Caco-2 (cell line): ENCODE data around the gene ANO4. TPM values are rescaled to one million over a fixed set of nuclear protein-coding genes. Genes with fewer than 3 reads are reported as not detected.

ENCODE experiments used
- BruUV-seq: library from RNA; stranded (reverse); fragments of 400-500 nt; replicated peaks from 2 replicates; lab custom pipeline; 2021; lab: Mats Ljungman, UMichigan
- CTCF ChIA-PET: fragments of 300-600 bp; sonication (Branson Sonifier 250); formaldehyde crosslinking; loops from one replicate; lab custom pipeline; 2022; ENCODE audit warnings: antibody characterized with exemption; lab: Charles Lee
- POLR2A ChIA-PET: fragments of 300-600 bp; sonication (Branson Sonifier 250); formaldehyde crosslinking; loops from one replicate; lab custom pipeline; 2022; ENCODE audit warnings: antibody characterized with exemption; lab: Charles Lee
- DNase-seq, 2 experiments: peaks; one replicate each; pipeline versions ENCODE4 v3.0.0 to v3.0.0-alpha.2; 2020 to 2022
- H3K27me3 ChIP-seq: replicated peaks from 2 replicates; pipeline ENCODE4 v1.6.0; 2011; ENCODE audit warnings: low read length; ENCODE audit not compliant: control insufficient read depth, insufficient read depth
- H3K36me3 ChIP-seq: 2 replicates; pipeline ENCODE4 v1.5.1; 2011; ENCODE audit warnings: low read length; ENCODE audit not compliant: control insufficient read depth, insufficient read depth
- H3K4me1 ChIP-seq: fragments of 250-450 bp; sonication (Bioruptor Pico); 2 replicates; pipeline ENCODE4 v1.5.1; 2020; ENCODE audit warnings: mild to moderate bottlenecking
- H3K4me3 ChIP-seq: 2 replicates; pipeline ENCODE4 v1.5.1; 2011; ENCODE audit warnings: low read depth, mild to moderate bottlenecking, control low read depth, low read length
- H3K9me3 ChIP-seq: fragments of 250-450 bp; sonication (Bioruptor Pico); 2 replicates; pipeline ENCODE4 v1.5.1; 2020; ENCODE audit warnings: mild to moderate bottlenecking, moderate library complexity
- H3K27ac Mint-ChIP-seq: one replicate; pipeline ENCODE4 v1.8.0; 2022; ENCODE audit warnings: mixed read lengths; ENCODE audit not compliant: unreplicated experiment
- H3K27me3 Mint-ChIP-seq: one replicate; pipeline ENCODE4 v1.8.0; 2022; ENCODE audit warnings: mixed read lengths; ENCODE audit not compliant: insufficient read depth, unreplicated experiment
- H3K36me3 Mint-ChIP-seq: one replicate; pipeline ENCODE4 v1.8.0; 2022; ENCODE audit warnings: mild to moderate bottlenecking, mixed read lengths; ENCODE audit not compliant: insufficient read depth, unreplicated experiment
- H3K4me1 Mint-ChIP-seq: one replicate; pipeline ENCODE4 v1.8.0; 2022; ENCODE audit warnings: low read depth, mixed read lengths; ENCODE audit not compliant: unreplicated experiment
- H3K4me3 Mint-ChIP-seq: one replicate; pipeline ENCODE4 v1.8.0; 2022; ENCODE audit warnings: mild to moderate bottlenecking, moderate library complexity, mixed read lengths; ENCODE audit not compliant: unreplicated experiment
- H3K9me3 Mint-ChIP-seq: one replicate; pipeline ENCODE4 v1.8.0; 2022; ENCODE audit warnings: mixed read lengths; ENCODE audit not compliant: unreplicated experiment
- CTCF ChIP-seq, 2 experiments: fragments of 200-600 bp in 1 of 2; IDR thresholded peaks; 1 replicate in 1 of 2; 2 replicates in 1 of 2; pipeline versions ENCODE4 v1.5.1 to v1.8.0; 2011 to 2022; ENCODE audit warnings: antibody characterized with exemption in 1 of 2, control low read depth in 1 of 2, inconsistent platforms in 1 of 2, low read depth in 1 of 2, low read length in 1 of 2, mild to moderate bottlenecking in 1 of 2, moderate library complexity in 1 of 2; ENCODE audit not compliant: insufficient read depth in 1 of 2, severe bottlenecking in 1 of 2, unreplicated experiment in 1 of 2
- intact Hi-C: fragments of 100-400 bp; cut with micrococcal nuclease; formaldehyde crosslinking; loops from one replicate; pipeline ENCODE4 v1.10.0; 2022; ENCODE audit not compliant: unreplicated experiment
- total RNA-seq: library from RNA; stranded (reverse); gene quantifications from 2 replicates; pipeline ENCODE4 v1.2.3, GENCODE V29; 2022

ANO4 gene
- total RNA-seq, 1 experiment from 2014 or later = 0.09 TPM

- Mint-ChIP-seq H3K27me3 (peaks cover 9% of the 10 kb centered on the region), H3K36me3 (no peaks in the 10 kb centered on the region), H3K9me3 (no peaks in the 10 kb centered on the region), H3K4me3 (no peak overlapping the region), H3K4me1 (no peaks in the 10 kb centered on the region), H3K27ac (no peak overlapping the region)
- ChIA-PET CTCF (no interaction called here), POLR2A (no interaction called here)
- no peak for DNase-seq
- H3K36me3 ChIP-seq = no peaks in the 10 kb centered on the region
- no peaks in the 10 kb centered on the region for H3K9me3 ChIP-seq
- intact Hi-C loops = no loop called here
- H3K4me3 ChIP-seq = no peak overlapping the region
- no peak for TF ChIP-seq CTCF (IDR thresholded peaks at IDR 0.05; ENCODE audit: insufficient read depth in 1 of 2, low read depth in 1 of 2, low read length in 1 of 2, severe bottlenecking in 1 of 2, unreplicated experiment in 1 of 2)
- H3K27me3 ChIP-seq = no peaks in the 10 kb centered on the region
- H3K4me1 ChIP-seq = no peaks in the 10 kb centered on the region
- no TSS peak for BruUV-seq
These were observed 159.5 kb downstream of the ANO4 start for GRCh38 chr12:100954118-100954517.

- POLR2A ChIA-PET = no interaction called here
- H3K27me3 ChIP-seq = no peaks in the 10 kb centered on the region
- DNase-seq = no peak
- Mint-ChIP-seq H3K9me3 (no peaks in the 10 kb centered on the region), H3K36me3 (no peaks in the 10 kb centered on the region), H3K27me3 (peaks cover 12% of the 10 kb centered on the region), H3K4me1 (no peaks in the 10 kb centered on the region), H3K27ac (no peak overlapping the region), H3K4me3 (no peak overlapping the region)
- CTCF ChIA-PET = no interaction called here
- TF ChIP-seq CTCF (IDR thresholded peaks at IDR 0.05; ENCODE audit: insufficient read depth in 1 of 2, low read depth in 1 of 2, low read length in 1 of 2, severe bottlenecking in 1 of 2, unreplicated experiment in 1 of 2) = no peak
- H3K36me3 ChIP-seq = no peaks in the 10 kb centered on the region
- BruUV-seq = no TSS peak
- no peak overlapping the region for H3K4me3 ChIP-seq
- H3K4me1 ChIP-seq = no peaks in the 10 kb centered on the region
- intact Hi-C loops = no loop called here
- H3K9me3 ChIP-seq = no peaks in the 10 kb centered on the region
These were observed 160.6 kb downstream of the ANO4 start for GRCh38 chr12:100955139-100955538.

GRCh38 chr12:100956311-100956852 is 161.8 kb downstream of the ANO4 start:
- DNase-seq = no peak
- no peak overlapping the region for H3K27ac Mint-ChIP-seq
- BruUV-seq = no TSS peak

More at GRCh38 chr12:100956311-100956852, 161.8 kb downstream of the ANO4 start:
- Mint-ChIP-seq H3K4me1 (no peaks in the 10 kb centered on the region), H3K4me3 (no peak overlapping the region), H3K27me3 (peaks cover 12% of the 10 kb centered on the region), H3K36me3 (no peaks in the 10 kb centered on the region), H3K9me3 (no peaks in the 10 kb centered on the region)
- intact Hi-C loops = no loop called here
- no peak for TF ChIP-seq CTCF (IDR thresholded peaks at IDR 0.05; ENCODE audit: insufficient read depth in 1 of 2, low read depth in 1 of 2, low read length in 1 of 2, severe bottlenecking in 1 of 2, unreplicated experiment in 1 of 2)
- CTCF ChIA-PET = no interaction called here
- Histone ChIP-seq H3K4me1 (no peaks in the 10 kb centered on the region), H3K27me3 (no peaks in the 10 kb centered on the region), H3K36me3 (no peaks in the 10 kb centered on the region), H3K9me3 (no peaks in the 10 kb centered on the region), H3K4me3 (no peak overlapping the region)
- POLR2A ChIA-PET = no interaction called here
